Upper lobe of left lung (tissue), 4 donors: ENCODE measurements around the gene CNTNAP3.
"Not testable (repeated sequence)": the region's sequence is repeated elsewhere in the genome, so short reads cannot be mapped to it uniquely, and the experiment has no call there.

Source experiments
- CTCF ChIP-seq, 6 experiments: fragments of 450-650 bp in 4 of 6; fragments of 200-600 bp in 2 of 6; sonication (generic) in 2 of 6; IDR thresholded peaks; one replicate each; pipeline ENCODE4 v1.5.1; 2016 to 2019; ENCODE audit warnings: antibody characterized with exemption in 6 of 6
- EP300 ChIP-seq, 4 donors: sonication (generic); formaldehyde crosslinking; IDR thresholded peaks; one replicate each; pipeline ENCODE4 v1.5.1; 2017; ENCODE audit warnings: antibody characterized with exemption in 4 of 4, control low read depth in 2 of 4
- POLR2A ChIP-seq, 4 donors: fragments of 450-650 bp; IDR thresholded peaks; one replicate each; pipeline ENCODE4 v1.5.1; 2016 to 2017; ENCODE audit warnings: antibody characterized with exemption in 4 of 4, mild to moderate bottlenecking in 2 of 4

GRCh38 chr9:39157714-39158113 lies 130.3 kb downstream of the CNTNAP3 start:
- TF ChIP-seq POLR2A, CTCF, EP300 (IDR thresholded peaks at IDR 0.05): not testable (repeated sequence)
